HG02678 (cell line): ENCODE measurements around the gene SLC5A2.
"Not testable (repeated sequence)": the region's sequence is repeated elsewhere in the genome, so short reads cannot be mapped to it uniquely, and the experiment has no call there.

Experiments
- ATAC-seq: cut with Tn5 transposase; IDR thresholded peaks from one replicate; pipeline ENCODE4 v1.9.1; 2021; ENCODE audit warnings: mild to moderate bottlenecking, moderate library complexity; ENCODE audit not compliant: unreplicated experiment

The SLC5A2 gene

DNA sequence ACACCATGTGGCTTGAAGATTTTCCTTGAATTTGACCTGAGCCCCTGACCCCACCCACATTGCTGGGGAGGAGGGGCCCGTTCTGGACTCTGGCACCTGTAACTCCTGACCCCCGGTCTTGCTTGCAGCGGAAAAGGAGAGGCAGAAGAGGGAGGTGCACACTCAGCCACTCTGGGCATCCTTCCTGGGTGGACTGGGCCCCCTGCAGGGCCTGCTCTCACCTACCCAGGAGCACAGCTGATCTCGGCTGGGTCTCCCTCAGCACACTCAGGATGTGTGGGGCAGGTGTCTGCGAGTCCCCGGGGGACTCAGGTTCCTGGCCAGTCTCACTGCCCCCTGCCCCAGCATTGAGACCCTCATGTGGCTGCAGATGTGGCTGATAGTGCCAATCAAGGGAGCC is 40.8 kb downstream of the SLC5A2 start:
- ATAC-seq: not testable (repeated sequence)

DNA sequence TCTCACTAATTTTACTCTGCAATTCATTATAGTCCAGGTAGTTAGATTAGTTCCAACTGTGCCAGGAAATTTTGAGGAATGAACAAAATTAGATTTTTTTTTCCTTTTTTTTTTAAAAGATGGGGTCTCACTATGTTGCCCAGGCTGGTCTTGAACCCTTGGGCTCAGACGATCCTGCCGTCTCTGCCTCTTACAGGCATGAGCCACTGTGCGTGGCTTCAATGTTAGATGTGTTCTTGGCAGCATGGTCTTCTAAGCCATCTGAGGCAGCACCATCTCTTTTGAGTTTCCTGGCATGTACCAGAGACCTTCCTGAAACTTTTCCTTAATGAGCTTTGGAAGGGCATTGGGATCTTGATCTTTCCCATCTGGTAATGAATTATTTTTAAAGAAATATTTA is 42.2 kb downstream of the SLC5A2 start:
- ATAC-seq: no peak

DNA sequence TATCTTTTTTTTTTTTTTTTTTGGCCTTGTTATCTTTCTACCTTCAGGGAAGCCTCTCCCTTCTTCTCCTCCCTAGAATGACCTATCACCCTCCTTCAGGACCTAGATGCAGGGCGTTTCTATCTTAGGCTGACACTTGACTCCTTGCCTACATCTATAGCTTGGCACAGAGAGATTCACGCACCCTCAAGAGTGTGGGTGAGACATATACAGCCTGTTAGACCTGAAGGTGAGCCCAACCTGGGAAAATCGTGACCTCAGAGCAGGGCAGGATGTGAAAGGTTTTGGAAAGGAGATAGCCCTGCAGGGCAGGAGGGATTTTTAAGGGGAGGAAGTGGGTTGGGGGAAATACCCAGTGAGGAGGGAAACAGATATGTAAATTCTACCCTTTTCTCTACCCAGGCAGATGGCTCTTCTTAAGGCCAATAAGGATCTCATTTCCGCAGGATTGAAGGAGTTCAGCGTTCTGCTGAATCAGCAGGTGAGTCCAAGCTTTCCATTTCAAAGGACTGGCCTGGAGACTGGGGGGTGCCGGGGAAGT is 44.9 kb downstream of the SLC5A2 start, which contains the start of gene AHSP:
AHSP (plus strand) TSS at position 167 of the 541 bp plus-strand sequence; CDS start at position 407, 240 bp downstream.
- ATAC-seq: no peak

DNA sequence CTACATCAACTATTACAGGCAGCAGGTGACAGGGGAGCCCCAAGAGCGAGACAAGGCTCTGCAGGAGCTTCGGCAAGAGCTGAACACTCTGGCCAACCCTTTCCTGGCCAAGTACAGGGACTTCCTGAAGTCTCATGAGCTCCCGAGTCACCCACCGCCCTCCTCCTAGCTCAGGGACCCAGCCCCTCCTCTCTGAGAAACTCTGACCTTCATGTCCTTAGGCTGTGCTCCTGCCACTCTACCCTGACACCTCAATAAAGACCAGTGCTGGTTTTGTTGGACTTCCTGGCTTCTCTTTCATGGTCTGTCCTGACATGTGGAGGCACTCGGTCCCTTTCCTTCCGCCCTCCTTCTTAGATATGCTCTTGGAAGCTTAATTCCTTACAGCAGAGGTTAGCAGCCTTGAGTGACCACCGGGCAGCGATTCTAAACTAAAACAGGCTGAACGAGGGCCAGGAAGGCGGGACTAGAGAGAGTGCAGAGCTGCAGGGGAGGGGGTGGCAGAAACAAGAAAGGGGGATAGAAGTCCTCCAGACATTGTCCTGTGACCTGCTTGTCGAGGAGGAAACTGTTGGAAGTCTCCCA is 45.7 kb downstream of the SLC5A2 start:
- no peak for ATAC-seq

GRCh38 chr16:31529108-31529936 is 46.4 kb downstream of the SLC5A2 start:
- no peak for ATAC-seq

- no peak for ATAC-seq
Observed at GRCh38 chr16:31529937-31530312, 47.0 kb downstream of the SLC5A2 start.

- no peak for ATAC-seq
Observed at GRCh38 chr16:31530405-31530804, 47.5 kb downstream of the SLC5A2 start.

GRCh38 chr16:31531096-31531495 is 48.2 kb downstream of the SLC5A2 start:
- no peak for ATAC-seq

DNA sequence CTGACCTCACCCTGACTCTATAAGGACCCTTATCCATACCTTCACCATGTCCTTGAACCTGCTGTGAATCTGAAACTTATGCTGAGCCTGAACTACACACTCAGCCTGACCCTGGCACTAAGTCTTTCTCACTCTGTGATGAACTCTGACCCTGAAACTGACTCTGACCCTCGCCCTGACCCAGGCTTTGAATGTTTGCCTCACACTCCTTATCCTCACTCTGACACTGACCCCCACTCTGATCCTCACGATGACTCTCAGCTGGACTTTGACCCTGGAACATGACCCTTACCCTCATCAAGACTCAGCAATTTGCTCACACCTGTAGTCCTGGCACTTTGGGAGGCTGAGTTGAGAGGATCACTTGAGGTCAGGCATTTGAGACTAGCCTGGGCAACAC is 49.2 kb downstream of the SLC5A2 start:
- no peak for ATAC-seq

DNA sequence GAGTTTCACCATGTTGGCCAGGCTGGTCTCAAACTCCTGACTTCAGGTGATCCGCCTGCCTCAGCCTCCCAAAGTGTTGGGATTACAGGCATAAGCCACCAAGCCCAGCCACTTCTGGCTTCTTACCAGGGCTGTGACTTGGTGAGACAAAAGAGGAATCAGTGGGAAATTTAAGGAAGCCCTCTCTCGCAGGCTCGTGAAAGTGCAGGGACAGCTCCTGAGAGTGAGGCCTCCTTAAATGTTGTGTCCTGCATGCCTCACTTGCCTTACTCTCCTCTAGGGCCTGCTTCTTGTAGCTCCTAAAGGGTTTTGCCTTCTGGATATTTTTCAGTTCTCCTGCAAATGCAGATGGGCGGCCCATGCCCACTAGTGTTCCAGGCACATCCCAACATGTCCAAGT is 50.0 kb downstream of the SLC5A2 start:
- ATAC-seq: no peak

- no peak for ATAC-seq
Observed at GRCh38 chr16:31535737-31536136, 52.8 kb downstream of the SLC5A2 start.

GRCh38 chr16:31536804-31537361 is 54.0 kb downstream of the SLC5A2 start:
- ATAC-seq: no peak

- no peak for ATAC-seq
Observed at GRCh38 chr16:31537362-31538242, 54.7 kb downstream of the SLC5A2 start.

DNA sequence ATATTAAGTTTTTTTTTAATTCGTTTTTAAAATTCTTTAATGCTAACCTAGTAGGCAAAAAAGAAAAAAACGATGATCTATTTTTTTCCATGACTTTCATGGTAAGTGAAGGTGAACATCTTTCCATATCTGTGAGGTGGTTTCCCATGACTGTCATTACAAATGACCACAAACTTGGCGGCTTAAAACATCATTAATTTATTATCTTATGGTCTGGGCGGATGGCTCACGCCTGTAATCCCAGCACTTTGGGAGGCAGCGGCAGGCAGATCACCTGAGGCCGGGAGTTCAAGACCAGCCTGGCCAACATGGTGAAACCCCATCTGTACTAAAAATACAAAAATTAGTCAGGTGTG is 55.3 kb downstream of the SLC5A2 start:
- ATAC-seq: not testable (repeated sequence)

DNA sequence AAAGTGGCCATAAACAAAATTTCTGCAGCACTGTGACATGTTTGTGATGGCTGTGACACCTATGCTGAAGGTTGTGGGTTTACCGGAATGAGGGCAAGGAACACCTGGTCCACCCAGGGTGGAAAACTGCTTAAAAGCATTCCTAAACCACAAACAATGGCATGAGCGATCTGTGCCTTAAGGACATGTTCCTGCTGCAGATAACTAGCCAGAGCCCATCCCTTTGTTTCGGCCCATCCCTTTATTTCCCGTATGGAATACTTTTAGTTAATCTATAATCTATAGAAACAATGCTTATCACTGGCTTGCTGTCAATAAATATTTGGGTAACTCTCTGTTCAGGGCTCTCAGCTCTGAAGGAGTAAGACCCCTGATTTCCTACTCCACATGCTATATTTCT is 56.8 kb downstream of the SLC5A2 start:
- ATAC-seq: not testable (repeated sequence)
